Breast epithelium (tissue), 4 donors: ENCODE measurements around the gene ATAT1. TPM values are rescaled to one million over a fixed set of nuclear protein-coding genes. Genes with fewer than 3 reads are reported as not detected.
A peak's percentile ranks its signal among the peaks of the same experiment; 100 is the strongest.

Source experiments
- DNase-seq, 2 donors: peaks; one replicate each; pipeline ENCODE4 v3.0.0-alpha.2; 2019; ENCODE audit warnings: low spot score in 2 of 2
- H3K27ac ChIP-seq, 2 donors: fragments of 200-600 bp; sonication (generic) in 1 of 2; one replicate each; pipeline ENCODE4 v1.5.1; 2016 to 2019; ENCODE audit warnings: mild to moderate bottlenecking in 1 of 2
- H3K27me3 ChIP-seq, 2 donors: fragments of 200-600 bp; sonication (generic) in 1 of 2; one replicate each; pipeline versions ENCODE4 v1.5.1 to v1.6.0; 2017 to 2019; ENCODE audit warnings: control low read depth in 1 of 2, mild to moderate bottlenecking in 1 of 2
- H3K36me3 ChIP-seq: fragments of 200-600 bp; one replicate; pipeline ENCODE4 v1.5.1; 2019
- H3K4me1 ChIP-seq, 2 donors: fragments of 200-600 bp; sonication (generic); one replicate each; pipeline ENCODE4 v1.5.1; 2016 to 2019; ENCODE audit warnings: control low read depth in 1 of 2
- H3K4me3 ChIP-seq, 3 donors: fragments of 200-600 bp; sonication (generic); 1 replicate in 2 of 3; 2 replicates in 1 of 3; pipeline ENCODE4 v1.5.1; 2016 to 2019; ENCODE audit warnings: mild to moderate bottlenecking in 3 of 3, moderate library complexity in 2 of 3
- H3K9me3 ChIP-seq, 2 donors: fragments of 200-600 bp; sonication (generic) in 1 of 2; one replicate each; pipeline ENCODE4 v1.5.1; 2016 to 2019; ENCODE audit warnings: control low read depth in 1 of 2
- POLR2A ChIP-seq: fragments of 450-650 bp; IDR thresholded peaks from one replicate; pipeline ENCODE4 v1.6.1; 2016; ENCODE audit warnings: antibody characterized with exemption, mild to moderate bottlenecking, moderate library complexity
- POLR2AphosphoS5 ChIP-seq, 3 donors: sonication (generic); formaldehyde crosslinking; IDR thresholded peaks; one replicate each; pipeline ENCODE4 v1.6.1; 2017; ENCODE audit warnings: antibody characterized with exemption in 3 of 3
- intact Hi-C: fragments of 100-400 bp; cut with DNase I; formaldehyde crosslinking; loops from one replicate; pipeline ENCODE4 v1.15.1; 2023; ENCODE audit warnings: low total_unique reads
- total RNA-seq, 3 donors: library from RNA; depleted of rRNA; stranded (reverse); fragments of >200 nt; gene quantifications; one replicate each; pipeline ENCODE4 v1.1.0, GENCODE V29; 2016
- TF ChIP-seq, protein P1 (sequence below), 3 donors: fragments of 450-650 bp; IDR thresholded peaks; one replicate each; pipeline ENCODE4 v1.5.1; 2016 to 2017; ENCODE audit warnings: antibody characterized with exemption in 3 of 3, mild to moderate bottlenecking in 3 of 3, moderate library complexity in 3 of 3

Gene ATAT1
- total RNA-seq, 3 donors from 2014 or later: 5.3 to 10.5 (median 8.8) TPM

DNA sequence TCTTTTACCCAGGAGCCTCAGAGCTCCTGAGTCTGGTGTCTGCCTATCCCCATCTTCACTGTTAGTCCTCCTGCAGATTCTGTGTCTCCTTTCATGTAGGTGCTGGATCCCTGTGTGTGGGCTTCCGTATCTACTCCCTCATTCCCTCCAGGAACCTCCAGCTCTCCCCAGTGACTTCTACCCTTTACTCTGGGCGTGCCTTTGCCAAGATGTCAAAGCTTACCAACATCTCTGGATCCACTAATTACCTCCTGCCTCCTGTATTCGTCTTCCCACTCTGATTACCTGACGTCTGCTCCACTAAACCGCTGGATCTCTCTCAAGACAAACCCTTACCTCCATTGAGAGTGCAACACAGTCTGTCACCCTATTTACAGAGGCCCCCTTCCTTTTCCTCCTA is 18.1 kb downstream of the ATAT1 start:
- Histone ChIP-seq H3K27me3 (no peaks in the 10 kb centered on the region), H3K27ac (no peak overlapping the region), H3K4me1 (peaks cover 0 to 4% of the 10 kb centered on the region in 2 donors), H3K4me3 (no peak overlapping the region), H3K9me3 (no peaks in the 10 kb centered on the region), H3K36me3 (no peaks in the 10 kb centered on the region)
- intact Hi-C loops: no loop called here
- TF ChIP-seq, protein P1, sequence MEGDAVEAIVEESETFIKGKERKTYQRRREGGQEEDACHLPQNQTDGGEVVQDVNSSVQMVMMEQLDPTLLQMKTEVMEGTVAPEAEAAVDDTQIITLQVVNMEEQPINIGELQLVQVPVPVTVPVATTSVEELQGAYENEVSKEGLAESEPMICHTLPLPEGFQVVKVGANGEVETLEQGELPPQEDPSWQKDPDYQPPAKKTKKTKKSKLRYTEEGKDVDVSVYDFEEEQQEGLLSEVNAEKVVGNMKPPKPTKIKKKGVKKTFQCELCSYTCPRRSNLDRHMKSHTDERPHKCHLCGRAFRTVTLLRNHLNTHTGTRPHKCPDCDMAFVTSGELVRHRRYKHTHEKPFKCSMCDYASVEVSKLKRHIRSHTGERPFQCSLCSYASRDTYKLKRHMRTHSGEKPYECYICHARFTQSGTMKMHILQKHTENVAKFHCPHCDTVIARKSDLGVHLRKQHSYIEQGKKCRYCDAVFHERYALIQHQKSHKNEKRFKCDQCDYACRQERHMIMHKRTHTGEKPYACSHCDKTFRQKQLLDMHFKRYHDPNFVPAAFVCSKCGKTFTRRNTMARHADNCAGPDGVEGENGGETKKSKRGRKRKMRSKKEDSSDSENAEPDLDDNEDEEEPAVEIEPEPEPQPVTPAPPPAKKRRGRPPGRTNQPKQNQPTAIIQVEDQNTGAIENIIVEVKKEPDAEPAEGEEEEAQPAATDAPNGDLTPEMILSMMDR (IDR thresholded peaks at IDR 0.05): no peak
- no peak for DNase-seq

DNA sequence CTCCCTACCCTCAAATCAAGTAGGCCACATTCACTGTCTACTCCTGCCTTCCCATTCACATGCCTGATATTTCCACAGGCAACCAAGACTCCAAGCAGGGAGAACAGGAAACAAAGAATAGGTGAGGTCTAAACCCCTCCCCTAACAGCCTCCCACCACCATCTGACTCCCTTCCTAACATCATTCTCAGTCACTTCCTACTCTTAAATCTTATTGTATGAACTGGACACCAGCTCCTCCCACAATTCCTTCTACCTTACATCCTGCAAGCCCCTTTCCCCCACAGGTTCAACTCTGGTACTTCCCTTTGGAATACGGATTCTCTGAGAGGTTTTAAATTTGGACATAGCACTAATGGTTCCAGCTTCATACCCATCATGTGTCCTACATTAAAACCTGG is 19.3 kb downstream of the ATAT1 start:
- Histone ChIP-seq H3K4me1 (peaks cover 0 to 4% of the 10 kb centered on the region in 2 donors), H3K36me3 (peaks cover 1% of the 10 kb centered on the region), H3K9me3 (no peaks in the 10 kb centered on the region), H3K27me3 (no peaks in the 10 kb centered on the region), H3K4me3 (no peak overlapping the region), H3K27ac (peak overlapping the region in 1 of 2 donors; percentile 87)
- intact Hi-C loops: no loop called here
- DNase-seq: no peak
- TF ChIP-seq, protein P1 (IDR thresholded peaks at IDR 0.05): no peak
- TF ChIP-seq POLR2A (no peak), POLR2AphosphoS5 (IDR thresholded peaks at IDR 0.05) (no peak)

DNA sequence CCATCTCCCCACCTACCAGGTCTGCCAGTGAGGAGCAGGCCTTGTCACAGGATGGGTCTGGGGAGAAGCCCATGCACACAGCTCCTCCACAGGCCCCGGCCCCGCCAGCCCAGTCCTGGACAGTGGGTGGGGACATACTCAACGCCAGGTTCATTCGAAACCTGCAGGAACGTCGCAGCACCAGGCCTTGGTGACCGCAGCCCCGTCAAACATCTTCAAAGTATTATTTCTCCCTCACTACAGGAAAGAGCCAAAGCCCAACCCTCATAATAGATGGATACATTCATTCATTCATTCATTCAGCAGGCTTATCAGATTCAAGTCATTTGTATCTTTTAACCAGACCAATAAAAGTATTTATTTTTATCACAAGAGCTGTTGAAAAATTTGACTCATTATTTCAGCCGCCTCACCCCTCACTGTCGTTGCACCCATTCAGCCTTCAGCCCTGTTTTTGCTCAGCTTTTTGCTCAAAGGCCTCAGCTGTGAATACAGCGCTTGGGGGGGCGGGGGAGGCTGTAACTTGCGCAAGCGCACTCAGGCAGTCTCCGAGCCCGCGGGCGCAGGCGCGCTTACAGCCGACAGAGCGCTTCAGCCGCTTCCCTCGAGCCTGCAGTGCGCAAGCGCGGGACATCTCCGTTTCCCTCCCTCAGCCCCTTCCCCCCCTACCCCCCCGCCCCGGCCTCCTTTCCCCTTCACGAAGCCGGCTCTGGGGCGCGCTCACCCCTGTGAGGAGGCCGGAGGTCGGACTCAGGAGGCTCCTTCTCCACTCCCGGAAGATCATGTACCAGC is 20.0 kb downstream of the ATAT1 start, which contains the start of gene C6orf136:
Gene C6orf136, plus strand, starts transcription at position 684 of the 792 bp plus-strand sequence. Its CDS starts 99 bp downstream, at position 783.
- Histone ChIP-seq H3K27ac (peak within 1 kb of the TSS; percentile 87 to 93), H3K9me3 (no peaks in the 10 kb centered on the region), H3K27me3 (no peaks in the 10 kb centered on the region), H3K4me3 (peak within 1 kb of the TSS; percentile 70 to 90 (median 89)), H3K36me3 (peaks cover 5% of the 10 kb centered on the region), H3K4me1 (peaks cover 0 to 4% of the 10 kb centered on the region in 2 donors)
- intact Hi-C loops: no loop called here
- TF ChIP-seq, protein P1 (IDR thresholded peaks at IDR 0.05): no peak
- TF ChIP-seq POLR2AphosphoS5 (IDR thresholded peaks at IDR 0.05) (no peak), POLR2A (no peak)
- DNase-seq: peak; percentile 80 to 88

DNA sequence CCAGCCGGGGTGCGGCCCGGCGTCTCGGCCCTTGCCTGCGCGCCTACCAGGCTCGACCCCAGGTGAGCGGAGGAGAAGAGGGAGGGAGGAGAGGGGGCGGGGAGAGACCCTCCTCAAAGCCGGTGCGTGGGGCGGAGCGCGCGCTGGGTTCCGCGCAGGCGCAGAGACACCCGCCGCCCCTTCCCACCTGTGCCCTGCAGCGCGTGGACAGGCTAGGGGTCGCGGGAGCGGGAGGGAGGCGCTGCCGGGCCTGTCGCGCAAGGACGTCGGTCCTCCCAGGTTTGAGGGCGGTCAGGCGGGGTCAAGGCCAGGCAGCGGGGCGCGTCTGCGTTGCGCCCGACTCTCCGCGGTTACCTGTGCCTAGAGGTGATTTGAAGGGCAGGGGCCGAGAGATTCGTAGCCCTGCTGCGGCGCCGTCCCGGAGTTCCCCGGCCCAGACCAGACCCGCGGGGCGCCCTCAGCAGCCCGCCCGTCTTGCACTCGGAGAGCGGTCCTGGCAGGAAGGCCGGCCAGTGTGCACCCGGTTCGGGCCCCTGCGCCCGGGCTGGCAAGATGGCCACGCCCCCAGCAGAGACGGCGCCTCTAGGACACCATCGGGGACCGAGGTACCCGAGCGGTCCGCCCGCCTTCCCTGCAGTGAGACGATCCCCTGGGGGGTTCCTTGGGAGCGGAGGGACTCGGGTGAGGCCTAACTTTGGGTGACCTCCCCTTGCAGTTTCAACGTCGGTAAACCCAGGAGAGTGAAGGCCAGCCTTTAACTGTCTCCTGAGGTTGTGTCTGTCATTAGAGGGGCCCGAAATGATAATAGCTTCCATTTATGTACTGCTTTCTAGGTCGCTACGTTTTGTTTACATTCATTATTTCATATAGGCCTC is 20.8 kb downstream of the ATAT1 start:
- DNase-seq: peak; percentile 54 to 73
- Histone ChIP-seq H3K27me3 (no peaks in the 10 kb centered on the region), H3K9me3 (no peaks in the 10 kb centered on the region), H3K4me3 (peak overlapping the region; percentile 70 to 90 (median 89)), H3K4me1 (peaks cover 0 to 4% of the 10 kb centered on the region in 2 donors), H3K36me3 (peaks cover 9% of the 10 kb centered on the region), H3K27ac (peak overlapping the region; percentile 87 to 93)
- intact Hi-C loops: no loop called here
- TF ChIP-seq POLR2AphosphoS5 (IDR thresholded peaks at IDR 0.05) (peak in 1 of 3 donors; percentile 5), POLR2A (no peak)

DNA sequence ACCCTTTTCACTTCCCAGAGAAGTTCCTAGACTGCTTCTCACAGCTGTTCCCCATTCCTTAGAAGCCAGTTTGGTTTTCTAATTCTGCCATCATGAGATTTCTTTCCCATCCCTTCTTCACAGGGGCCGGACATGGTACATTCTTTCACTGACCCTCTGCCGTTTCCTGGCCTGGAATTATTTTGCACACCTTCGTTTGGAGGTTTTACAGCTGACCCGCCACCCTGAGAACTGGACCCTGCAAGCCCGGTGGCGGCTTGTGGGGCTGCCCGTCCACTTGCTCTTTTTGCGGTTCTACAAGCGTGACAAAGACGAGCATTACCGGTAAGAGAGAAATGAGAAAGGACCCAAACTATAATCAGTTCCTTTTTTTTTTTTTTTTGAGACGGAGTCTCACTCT is 24.5 kb downstream of the ATAT1 start:
- Histone ChIP-seq H3K4me1 (peaks cover 0 to 4% of the 10 kb centered on the region in 2 donors), H3K36me3 (peaks cover 30% of the 10 kb centered on the region), H3K9me3 (no peaks in the 10 kb centered on the region), H3K4me3 (no peak overlapping the region), H3K27ac (no peak overlapping the region), H3K27me3 (no peaks in the 10 kb centered on the region)
- DNase-seq: no peak
- intact Hi-C loops: no loop called here
- TF ChIP-seq, protein P1 (IDR thresholded peaks at IDR 0.05): no peak
- no peak for TF ChIP-seq POLR2A
- TF ChIP-seq POLR2AphosphoS5 (IDR thresholded peaks at IDR 0.05): no peak
